GM12891 (cell line): ENCODE measurements around the gene SARS1.

ENCODE experiments used
- PAX5 ChIP-seq: IDR thresholded peaks from 2 replicates; pipeline ENCODE4 v1.6.1; 2011; ENCODE audit warnings: low read length, moderate library complexity, mild to moderate bottlenecking; ENCODE audit not compliant: insufficient read depth, severe bottlenecking
- POLR2A ChIP-seq: IDR thresholded peaks from 2 replicates; pipeline ENCODE4 v1.6.1; 2011; ENCODE audit warnings: low read depth, low read length, control low read depth
- POLR2AphosphoS5 ChIP-seq: IDR thresholded peaks from 2 replicates; pipeline ENCODE4 v1.6.1; 2011; ENCODE audit warnings: low read depth, low read length, control low read depth
- POU2F2 ChIP-seq: IDR thresholded peaks from 2 replicates; pipeline ENCODE4 v1.6.1; 2011; ENCODE audit warnings: low read depth, mild to moderate bottlenecking, control low read depth, low read length, moderate library complexity
- SPI1 ChIP-seq: IDR thresholded peaks from 2 replicates; pipeline ENCODE4 v1.6.1; 2011; ENCODE audit warnings: low read depth, low read length, control low read depth
- TAF1 ChIP-seq: IDR thresholded peaks from 2 replicates; pipeline ENCODE4 v1.6.1; 2011; ENCODE audit warnings: low read depth, low read length, control low read depth

DNA sequence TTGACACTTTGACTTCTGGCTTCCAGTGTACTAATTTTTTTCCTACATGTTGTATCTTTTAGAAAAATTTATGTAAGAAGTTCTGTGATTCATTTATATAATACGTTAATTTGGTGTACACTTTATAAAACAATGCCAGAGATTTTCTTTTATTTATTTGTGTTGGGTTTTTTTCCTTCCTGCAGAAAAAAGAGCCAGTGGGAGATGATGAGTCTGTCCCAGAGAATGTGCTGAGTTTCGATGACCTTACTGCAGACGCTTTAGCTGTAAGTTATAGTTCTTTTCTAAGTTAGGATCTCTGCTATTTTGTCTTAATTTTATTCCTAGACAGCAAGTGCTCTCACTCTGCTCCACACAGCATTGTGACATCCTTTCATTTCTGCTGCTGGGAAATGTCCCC lies 14.4 kb downstream of the SARS1 start:
- TF ChIP-seq POLR2AphosphoS5 (no peak), POLR2A (no peak), TAF1 (no peak), POU2F2 (no peak), SPI1 (no peak), PAX5 (no peak)
